ENCODE measurements around the gene TYROBP. TPM values are rescaled to one million over a fixed set of nuclear protein-coding genes. Genes with fewer than 3 reads are reported as not detected.

The TYROBP gene
- total and polyA plus RNA-seq, 2 of the 4 experiments (the other 2 are of a cell fraction), result not detected

DNA sequence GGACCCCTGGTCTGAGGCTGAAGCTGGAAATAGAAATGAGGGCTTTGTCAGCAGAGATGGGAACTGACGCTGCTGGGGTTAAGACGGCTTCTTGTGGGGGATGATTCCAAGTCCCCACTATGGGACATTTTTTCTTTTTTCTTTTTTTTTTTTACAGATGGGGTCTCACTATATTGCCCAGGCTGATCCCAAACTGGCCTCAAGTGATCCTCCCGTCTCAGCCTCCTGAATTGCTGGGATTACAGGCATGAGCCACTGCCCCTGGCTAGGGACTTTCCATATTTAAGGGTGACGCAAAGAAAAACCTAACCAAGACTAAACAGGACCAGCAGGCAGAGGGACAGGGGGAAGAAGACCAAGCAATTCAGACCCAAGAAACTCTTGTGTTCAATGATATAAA, 38.1 kb upstream of the TYROBP start:
- no peak overlapping the region for H2AFZ ChIP-seq (replicated peaks; ENCODE audit: low read length, poor library complexity)
- H3K9me3 ChIP-seq (ENCODE audit: control insufficient read depth, insufficient read depth, low read length), result no peaks in the 10 kb centered on the region
- no peak overlapping the region for H3K14ac ChIP-seq (replicated peaks; ENCODE audit: low read depth, low read length)
- no peak overlapping the region for H3K27ac ChIP-seq (ENCODE audit: insufficient read depth, low read length)
- H2AK9ac ChIP-seq (replicated peaks; ENCODE audit: low read depth, low read length, poor library complexity), result no peak overlapping the region
- intact Hi-C loops (cut with micrococcal nuclease) (no loop called here), dilution Hi-C loops (cut with HindIII; ENCODE audit: low sequenced_read_pairs, unreplicated experiment) (no loop called here), in situ Hi-C loops (cut with MboI; ENCODE audit: low sequenced_read_pairs) (no loop called here)
- ATAC-seq (ENCODE audit: low read depth), result no peak
- no peak overlapping the region for H4K8ac ChIP-seq (ENCODE audit: low read depth in 2 of 2, low read length in 2 of 2)
- no peak overlapping the region for H2BK15ac ChIP-seq (ENCODE audit: low read depth, low read length)
- H3K4me1 ChIP-seq (ENCODE audit: control insufficient read depth, insufficient read depth, low read length), result no peaks in the 10 kb centered on the region
- H2BK120ac ChIP-seq (ENCODE audit: low read depth, low read length), result no peak overlapping the region
- peaks cover 4% of the 10 kb centered on the region; the same call in 1 of the 2 replicates for H3K27me3 ChIP-seq (ENCODE audit: control insufficient read depth, insufficient read depth, low read length)
- H4K5ac ChIP-seq (ENCODE audit: low read depth, low read length), result no peak overlapping the region
- peaks cover 7% of the 10 kb centered on the region for H4K20me1 ChIP-seq (ENCODE audit: insufficient read depth, low read length)
- no peak overlapping the region for H2BK20ac ChIP-seq (ENCODE audit: low read depth, low read length)
- no peak overlapping the region for H3K9ac ChIP-seq (ENCODE audit: low read depth, low read length)
- peaks cover 5% of the 10 kb centered on the region; the same call in 1 of the 2 replicates for H3K36me3 ChIP-seq (ENCODE audit: control insufficient read depth, insufficient read depth, low read length)
- POLR2A ChIA-PET (ENCODE audit: unreplicated experiment), result no interaction called here
- no peaks in the 10 kb centered on the region for H3K79me1 ChIP-seq (ENCODE audit: low read depth in 1 of 2, low read length in 2 of 2)
- H3K18ac ChIP-seq (ENCODE audit: low read depth, low read length), result no peak overlapping the region
- no peak overlapping the region for H3K4me3 ChIP-seq (ENCODE audit: insufficient read depth, low read depth, low read length)
- no peak for DNase-seq
- BruUV-seq (replicated peaks), result no TSS peak
- no peak overlapping the region for H4K91ac ChIP-seq (ENCODE audit: insufficient read depth, low read depth, low read length)
- CTCF ChIA-PET, result no interaction called here
- H2BK5ac ChIP-seq (ENCODE audit: low read depth, low read length, poor library complexity, severe bottlenecking), result no peak overlapping the region
- 100% methylated on average over 1 of the region's 4 CpGs; no CpG with 5 or more reads in 1 of the 2 experiments for WGBS, 2 experiments (ENCODE audit: extremely low coverage in 2 of 2, insufficient read length in 1 of 2)
- peaks cover 7% of the 10 kb centered on the region; the same call in 1 of the 2 replicates for H3K9me1 ChIP-seq (ENCODE audit: insufficient read depth, low read length)
- no peak overlapping the region for H2AK5ac ChIP-seq (ENCODE audit: low read depth, low read length)
- H3K4me2 ChIP-seq (ENCODE audit: low read depth, low read length), result no peak overlapping the region
- no peak overlapping the region for H3K56ac ChIP-seq (ENCODE audit: extremely low read depth, insufficient read depth, low read length)
- H3K23ac ChIP-seq (ENCODE audit: low read depth, low read length), result no peak overlapping the region
- TF ChIP-seq CTCF (conservative IDR thresholded peaks at IDR 0.05; ENCODE audit: low read depth, low read length) (no peak), MXI1 (IDR thresholded peaks at IDR 0.05; ENCODE audit: borderline replicate concordance, low read depth, low read length) (no peak), POLR2A (IDR thresholded peaks at IDR 0.05; ENCODE audit: low read depth, low read length) (no peak), RCOR1 (IDR thresholded peaks at IDR 0.05; ENCODE audit: insufficient replicate concordance, low read length) (no peak), USF2 (IDR thresholded peaks at IDR 0.05; ENCODE audit: low read depth, low read length) (no peak)
- no peak overlapping the region for H3K4ac ChIP-seq (ENCODE audit: low read depth, low read length)
